Activated T-helper 2 cell treated with anti-CD3 and anti-CD28 coated beads, Interferon-gamma antibody, Interleukin-2, Interleukin-4, amounts not matched to agents 10 μg/mL and 5 μg/mL and 100 μg/mL, durations not matched to agents 14 hours and 24 hours and 36 hours (primary cell): ENCODE measurements around the gene WDR64. TPM values are rescaled to one million over a fixed set of nuclear protein-coding genes. Genes with fewer than 3 reads are reported as not detected.
A peak's percentile ranks its signal among the peaks of the same experiment; 100 is the strongest.

ENCODE experiments used
- DNase-seq: peaks from one replicate; pipeline ENCODE4 v3.0.0; 2021; ENCODE audit warnings: low spot score
- H3K27ac Mint-ChIP-seq: one replicate; pipeline ENCODE4 v1.8.0; 2021; ENCODE audit warnings: mixed read lengths
- H3K27me3 Mint-ChIP-seq: one replicate; pipeline ENCODE4 v1.8.0; 2021; ENCODE audit warnings: low read depth, mixed read lengths
- H3K36me3 Mint-ChIP-seq: one replicate; pipeline ENCODE4 v1.8.0; 2021; ENCODE audit warnings: low read depth, mixed read lengths
- H3K4me1 Mint-ChIP-seq: one replicate; pipeline ENCODE4 v1.8.0; 2021; ENCODE audit warnings: low read depth, mixed read lengths
- H3K4me3 Mint-ChIP-seq: one replicate; pipeline ENCODE4 v1.8.0; 2021; ENCODE audit warnings: low read depth, mild to moderate bottlenecking, moderate library complexity, mixed read lengths
- H3K9me3 Mint-ChIP-seq: one replicate; pipeline ENCODE4 v1.8.0; 2021; ENCODE audit warnings: mixed read lengths
- intact Hi-C: fragments of 100-400 bp; cut with micrococcal nuclease; formaldehyde crosslinking; loops from one replicate; pipeline ENCODE4 v1.15.1; 2023
- total RNA-seq: library from RNA; stranded (reverse); gene quantifications from 2 replicates; pipeline ENCODE4 v1.2.3, GENCODE V29; 2022

The WDR64 gene
- total RNA-seq, 1 donor from 2014 or later, result not detected

GRCh38 chr1:241849345-241849695, 197.2 kb downstream of the WDR64 start:
- H3K36me3 Mint-ChIP-seq, result peaks cover 44% of the 10 kb centered on the region
- no peaks in the 10 kb centered on the region for H3K27me3 Mint-ChIP-seq
- no peak for DNase-seq
- peaks cover 26% of the 10 kb centered on the region for H3K4me1 Mint-ChIP-seq
- intact Hi-C loops, result loop anchor here (5.0 kb wide), 3 partner anchors 148 to 1408 kb away; partner anchors contain the start of genes CEP170, KMO, MAP1LC3C and SDCCAG8
- H3K4me3 Mint-ChIP-seq, result peak overlapping the region; percentile 98
- peak overlapping the region; percentile 100 for H3K27ac Mint-ChIP-seq
- H3K9me3 Mint-ChIP-seq, result no peaks in the 10 kb centered on the region

Other genes with a start within 250 kb of the WDR64 start
- 96.5 and 102 TPM in 2 replicates for gene FH, start 132.5 kb upstream of the WDR64 start, total RNA-seq
- 0.05 and 0.07 TPM in 2 replicates for gene KMO, start 119.9 kb upstream of the WDR64 start, total RNA-seq
- gene CHML, start 11.9 kb upstream of the WDR64 start, total RNA-seq, result 18.7 and 20.2 TPM in 2 replicates
- gene OPN3, start 11.9 kb upstream of the WDR64 start, total RNA-seq, result 15.1 and 17.5 TPM in 2 replicates
- 49.2 and 52.5 TPM in 2 replicates for gene EXO1, start 195.9 kb downstream of the WDR64 start, total RNA-seq